A673 (cell line): Measurements from ENCODE around the gene HRH2.

Experiments used
- CTCF ChIP-seq: fragments of 300-800, 200-600 bp; sonication (generic); conservative IDR thresholded peaks from 2 replicates; pipeline ENCODE4 v1.5.1; 2017; ENCODE audit warnings: low read depth, mild to moderate bottlenecking, antibody characterized with exemption, low read length, moderate library complexity, mixed read lengths
- EZH2 ChIP-seq: fragments of 200-600 bp; sonication (generic); IDR thresholded peaks from 2 replicates; pipeline ENCODE4 v1.6.1; 2017; ENCODE audit warnings: borderline replicate concordance, low read depth, mild to moderate bottlenecking, mixed read lengths, antibody characterized with exemption, low read length; ENCODE audit not compliant: poor library complexity, severe bottlenecking

GRCh38 chr5:175747539-175748060 is 89.7 kb downstream of the HRH2 start:
- no peak for TF ChIP-seq CTCF
- TF ChIP-seq EZH2, result no peak
